Upper lobe of left lung (tissue), 4 donors: ENCODE results near the gene ASCL5.

Experiments used
- POLR2A ChIP-seq, 4 donors: fragments of 450-650 bp; IDR thresholded peaks; one replicate each; pipeline ENCODE4 v1.5.1; 2016 to 2017; ENCODE audit warnings: antibody characterized with exemption in 4 of 4, mild to moderate bottlenecking in 2 of 4
- TF ChIP-seq, protein P1 (sequence below), 6 experiments: fragments of 450-650 bp in 4 of 6; fragments of 200-600 bp in 2 of 6; sonication (generic) in 2 of 6; IDR thresholded peaks; one replicate each; pipeline ENCODE4 v1.5.1; 2016 to 2019; ENCODE audit warnings: antibody characterized with exemption in 6 of 6

- TF ChIP-seq, protein P1, sequence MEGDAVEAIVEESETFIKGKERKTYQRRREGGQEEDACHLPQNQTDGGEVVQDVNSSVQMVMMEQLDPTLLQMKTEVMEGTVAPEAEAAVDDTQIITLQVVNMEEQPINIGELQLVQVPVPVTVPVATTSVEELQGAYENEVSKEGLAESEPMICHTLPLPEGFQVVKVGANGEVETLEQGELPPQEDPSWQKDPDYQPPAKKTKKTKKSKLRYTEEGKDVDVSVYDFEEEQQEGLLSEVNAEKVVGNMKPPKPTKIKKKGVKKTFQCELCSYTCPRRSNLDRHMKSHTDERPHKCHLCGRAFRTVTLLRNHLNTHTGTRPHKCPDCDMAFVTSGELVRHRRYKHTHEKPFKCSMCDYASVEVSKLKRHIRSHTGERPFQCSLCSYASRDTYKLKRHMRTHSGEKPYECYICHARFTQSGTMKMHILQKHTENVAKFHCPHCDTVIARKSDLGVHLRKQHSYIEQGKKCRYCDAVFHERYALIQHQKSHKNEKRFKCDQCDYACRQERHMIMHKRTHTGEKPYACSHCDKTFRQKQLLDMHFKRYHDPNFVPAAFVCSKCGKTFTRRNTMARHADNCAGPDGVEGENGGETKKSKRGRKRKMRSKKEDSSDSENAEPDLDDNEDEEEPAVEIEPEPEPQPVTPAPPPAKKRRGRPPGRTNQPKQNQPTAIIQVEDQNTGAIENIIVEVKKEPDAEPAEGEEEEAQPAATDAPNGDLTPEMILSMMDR (IDR thresholded peaks at IDR 0.05): no peak
- no peak for TF ChIP-seq POLR2A (IDR thresholded peaks at IDR 0.05)
Measured at GRCh38 chr1:201068976-201069375, 58.0 kb downstream of the ASCL5 start.
